DMS153 treated with DMSO at 0.1 percent for 48 hours (cell line): ENCODE data around the gene C18orf32.
"Not testable (repeated sequence)": the region's sequence is repeated elsewhere in the genome, so short reads cannot be mapped to it uniquely, and the experiment has no call there.

Experiments used
- DNase-seq: peaks from one replicate; lab custom pipeline; 2025; ENCODE audit not compliant: unreplicated experiment; lab: John Stamatoyannopoulos, UW

C18orf32 gene

DNA sequence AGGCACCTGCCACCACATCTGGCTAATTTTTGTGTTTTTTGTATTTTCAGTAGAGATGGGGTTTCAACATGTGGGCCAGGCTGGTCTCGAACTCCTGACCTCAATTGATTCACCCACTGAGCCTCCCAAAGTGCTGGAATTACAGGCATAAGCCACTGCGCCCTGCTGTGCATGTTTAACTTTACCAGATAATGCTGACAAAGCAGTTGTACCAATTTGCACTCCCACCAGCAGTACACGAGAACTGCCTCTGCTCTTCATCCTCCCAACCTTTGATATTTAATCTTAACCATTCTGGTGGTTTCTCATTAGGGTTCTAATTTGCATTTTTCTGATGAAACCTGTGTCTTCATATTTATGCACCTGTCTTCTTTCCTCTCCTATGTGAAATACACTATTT lies 14.6 kb downstream of the C18orf32 start:
- DNase-seq: no peak

- no peak for DNase-seq
These were observed 15.5 kb downstream of the C18orf32 start for GRCh38 chr18:49471532-49471931.

GRCh38 chr18:49467599-49467998 lies 19.4 kb downstream of the C18orf32 start:
- DNase-seq: no peak

- no peak for DNase-seq
These were observed 19.9 kb downstream of the C18orf32 start for GRCh38 chr18:49467019-49467563.

DNA sequence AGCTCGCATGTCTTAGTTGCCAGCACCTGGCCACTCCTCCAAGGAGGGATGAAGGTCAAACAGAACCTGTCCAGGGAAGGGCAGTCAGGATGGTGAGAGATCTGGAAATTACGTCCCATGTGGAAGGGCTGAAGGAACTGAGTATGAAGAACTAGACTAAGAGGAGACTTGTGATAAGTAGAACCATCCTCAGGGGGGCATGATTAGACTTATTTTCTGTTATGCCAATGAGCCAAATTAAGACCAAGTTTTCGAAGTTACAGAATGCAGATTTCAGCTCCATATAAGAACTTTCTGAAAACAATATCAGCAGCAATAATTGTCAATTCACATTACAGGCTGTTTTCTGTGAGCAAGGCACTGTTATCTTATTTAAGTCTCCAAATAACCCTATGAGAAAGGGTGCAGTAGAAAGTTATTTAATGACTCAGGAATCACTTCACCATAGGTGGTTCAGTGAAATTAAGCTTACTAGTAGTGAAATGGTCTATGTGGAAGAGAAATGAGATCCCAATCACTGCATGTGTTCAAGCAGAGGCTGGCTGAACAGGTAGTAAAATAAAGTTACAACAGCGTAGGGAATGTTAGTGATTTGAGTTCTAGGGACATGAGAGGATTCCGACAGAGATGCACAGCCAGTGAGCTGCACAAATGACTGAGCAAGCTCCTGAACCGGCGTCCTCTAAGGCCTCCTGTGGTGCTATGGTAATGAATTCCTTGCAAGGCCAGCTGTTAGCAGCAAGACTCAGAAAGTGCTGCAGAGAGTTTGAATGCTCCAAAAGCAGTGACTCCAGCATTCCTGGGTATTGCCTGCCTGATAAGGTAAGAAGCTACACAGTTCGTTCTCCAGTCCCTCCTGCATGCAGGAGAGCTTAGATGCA lies 22.1 kb downstream of the C18orf32 start:
- no peak for DNase-seq

GRCh38 chr18:49461602-49461977 lies 25.4 kb downstream of the C18orf32 start:
- DNase-seq: no peak

GRCh38 chr18:49460976-49461601 lies 25.9 kb downstream of the C18orf32 start:
- peak; percentile 7 for DNase-seq

GRCh38 chr18:49459404-49460171 lies 27.4 kb downstream of the C18orf32 start:
- DNase-seq: no peak

- no peak for DNase-seq
These were observed 29.4 kb downstream of the C18orf32 start for GRCh38 chr18:49457616-49458015.

DNA sequence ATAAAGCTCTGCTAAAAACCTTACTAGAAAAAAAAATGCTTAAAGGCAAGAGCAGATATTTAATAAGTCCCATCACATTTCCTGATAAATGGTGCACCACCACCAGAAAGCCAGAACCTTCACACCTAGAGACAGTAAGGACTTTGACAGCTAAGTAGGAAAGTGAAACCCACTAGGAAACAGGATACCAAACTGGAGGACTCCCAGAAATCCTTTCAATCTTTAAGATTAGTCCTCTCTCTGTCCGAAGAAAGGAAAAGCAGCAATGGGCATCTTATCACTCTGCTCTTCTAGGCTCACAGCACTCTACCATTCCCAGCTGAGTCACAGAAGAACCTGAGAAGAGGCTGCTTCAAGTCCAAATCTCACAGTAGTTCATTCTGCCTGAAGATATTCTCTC lies 30.2 kb downstream of the C18orf32 start:
- no peak for DNase-seq

GRCh38 chr18:49452534-49452933 lies 34.5 kb downstream of the C18orf32 start:
- DNase-seq: not testable (repeated sequence)

GRCh38 chr18:49447810-49448745 lies 39.0 kb downstream of the C18orf32 start:
- DNase-seq: peak; percentile 59

DNA sequence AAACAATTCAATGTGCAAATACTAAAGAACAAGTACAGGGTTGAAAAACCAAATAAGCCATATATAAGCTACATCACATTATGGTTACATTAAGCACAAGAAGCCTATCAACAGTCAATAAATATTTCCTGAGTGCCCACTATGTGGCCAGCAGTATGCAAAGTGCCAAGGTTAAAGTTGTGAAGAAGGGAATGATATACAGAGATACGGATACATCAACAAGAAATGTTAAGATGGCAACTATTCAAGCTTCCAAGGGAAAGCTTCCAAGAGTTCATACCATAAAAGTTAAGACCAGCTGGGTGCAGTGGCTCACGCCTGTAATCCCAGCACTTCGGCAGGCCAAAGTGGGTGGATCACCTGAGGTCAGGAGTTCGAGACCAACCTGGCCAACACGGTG lies 40.6 kb downstream of the C18orf32 start:
- no peak for DNase-seq

GRCh38 chr18:49444581-49444980 lies 42.5 kb downstream of the C18orf32 start:
- DNase-seq: no peak

DNA sequence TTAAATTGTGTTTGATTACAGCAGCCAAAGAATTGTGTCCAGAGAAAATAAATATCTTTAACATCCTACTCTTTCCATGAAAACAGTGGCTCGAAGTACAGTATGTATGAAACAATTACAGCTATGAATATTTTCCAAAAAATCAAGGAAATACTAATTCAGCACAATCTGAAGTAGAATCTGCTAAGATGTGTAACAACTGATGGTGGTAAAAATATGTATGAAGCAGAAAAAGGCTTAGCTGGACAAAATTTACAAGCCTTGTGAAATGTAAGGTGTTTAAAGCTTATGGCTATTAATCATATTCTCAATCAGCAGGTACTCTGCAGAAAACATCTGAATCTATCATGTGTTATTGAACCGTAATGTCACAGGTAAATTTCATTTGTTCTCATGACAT lies 43.2 kb downstream of the C18orf32 start:
- no peak for DNase-seq

DNA sequence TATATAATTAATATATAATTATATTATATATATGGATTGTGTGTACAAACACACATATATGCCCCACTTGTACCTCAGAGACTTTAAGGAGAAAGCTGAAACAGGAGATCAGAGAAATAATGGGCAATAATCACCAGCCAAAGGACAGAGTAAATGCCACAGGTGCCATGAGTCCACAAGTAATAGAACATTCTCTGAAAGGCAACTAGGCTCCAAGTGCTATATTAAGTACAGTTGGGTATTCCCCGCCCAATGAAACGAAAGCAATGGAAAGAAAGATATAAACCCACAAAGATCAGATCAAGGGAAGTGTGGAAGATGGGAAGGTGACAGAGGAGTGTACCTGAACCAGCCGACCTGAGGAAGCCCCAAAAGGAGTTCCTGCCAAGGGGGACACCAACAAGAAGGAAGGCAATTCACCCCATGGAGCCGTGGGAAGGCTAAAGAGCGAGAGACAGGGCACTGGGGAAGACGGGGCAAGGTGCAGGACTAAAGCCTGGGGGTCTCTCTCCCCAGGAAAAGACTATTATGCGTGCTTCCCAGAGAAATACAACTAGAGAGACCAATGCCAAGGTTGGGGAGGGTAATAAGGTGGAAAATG lies 45.6 kb downstream of the C18orf32 start:
- no peak for DNase-seq

- no peak for DNase-seq
These were observed 51.9 kb downstream of the C18orf32 start for GRCh38 chr18:49435170-49435569.

GRCh38 chr18:49432602-49433001 lies 54.4 kb downstream of the C18orf32 start:
- DNase-seq: no peak

- no peak for DNase-seq
These were observed 55.7 kb downstream of the C18orf32 start for GRCh38 chr18:49431165-49431962.
